Measurements from ENCODE around the gene RASA4.
"Not testable (repeated sequence)": the region's sequence is repeated elsewhere in the genome, so short reads cannot be mapped to it uniquely, and the experiment has no call there.

RASA4 gene

GRCh38 chr7:102616507-102617125, at the start of gene RASA4:
RASA4 (minus strand) TSS chr7:102616756; CDS start chr7:102616689, 67 bp downstream.
- peak; percentile 2 for DNase-seq (ENCODE audit: low spot score)

GRCh38 chr7:102664765-102665164, 48.2 kb upstream of the RASA4 start:
- not testable (repeated sequence) for DNase-seq (ENCODE audit: low spot score)

GRCh38 chr7:102649924-102650323, 33.4 kb upstream of the RASA4 start, which contains the start of gene SPDYE2B:
SPDYE2B (plus strand) TSS chr7:102650319; CDS start chr7:102652349, 2,030 bp downstream.
- DNase-seq (ENCODE audit: low spot score): not testable (repeated sequence)

- not testable (repeated sequence) for DNase-seq (ENCODE audit: low spot score)
These were observed 31.3 kb upstream of the RASA4 start for GRCh38 chr7:102647813-102648212.

- not testable (repeated sequence) for DNase-seq (ENCODE audit: low spot score)
These were observed 26.8 kb upstream of the RASA4 start for GRCh38 chr7:102643404-102643803.

GRCh38 chr7:102642691-102643090, 26.1 kb upstream of the RASA4 start, which contains the start of gene UPK3BL1:
UPK3BL1 (minus strand) TSS chr7:102642791; CDS start chr7:102642741, 50 bp downstream.
- not testable (repeated sequence) for DNase-seq (ENCODE audit: low spot score)

- DNase-seq (ENCODE audit: low spot score): not testable (repeated sequence)
These were observed 22.3 kb upstream of the RASA4 start for GRCh38 chr7:102638848-102639247.

GRCh38 chr7:102636956-102637355, 20.4 kb upstream of the RASA4 start:
- DNase-seq (ENCODE audit: low spot score): not testable (repeated sequence)

GRCh38 chr7:102635354-102635753, 18.8 kb upstream of the RASA4 start:
- not testable (repeated sequence) for DNase-seq (ENCODE audit: low spot score)

GRCh38 chr7:102634299-102634698, 17.7 kb upstream of the RASA4 start:
- not testable (repeated sequence) for DNase-seq (ENCODE audit: low spot score)

GRCh38 chr7:102630622-102631021, 14.1 kb upstream of the RASA4 start:
- not testable (repeated sequence) for DNase-seq (ENCODE audit: low spot score)

GRCh38 chr7:102627271-102627904, 10.8 kb upstream of the RASA4 start:
- not testable (repeated sequence) for DNase-seq (ENCODE audit: low spot score)

GRCh38 chr7:102618122-102618521, 1.6 kb upstream of the RASA4 start:
- not testable (repeated sequence) for DNase-seq (ENCODE audit: low spot score)

GRCh38 chr7:102615930-102616329, 626 bp downstream of the RASA4 start:
- DNase-seq (ENCODE audit: low spot score): not testable (repeated sequence)

- not testable (repeated sequence) for DNase-seq (ENCODE audit: low spot score)
These were observed 1.7 kb downstream of the RASA4 start for GRCh38 chr7:102614873-102615272.

- DNase-seq (ENCODE audit: low spot score): not testable (repeated sequence)
These were observed 2.2 kb downstream of the RASA4 start for GRCh38 chr7:102614346-102614697.

- DNase-seq (ENCODE audit: low spot score): not testable (repeated sequence)
These were observed 2.8 kb downstream of the RASA4 start for GRCh38 chr7:102613575-102614345.

GRCh38 chr7:102611675-102612325, 4.8 kb downstream of the RASA4 start:
- DNase-seq (ENCODE audit: low spot score): peak; percentile 9

- not testable (repeated sequence) for DNase-seq (ENCODE audit: low spot score)
These were observed 5.4 kb downstream of the RASA4 start for GRCh38 chr7:102611013-102611674.

- not testable (repeated sequence) for DNase-seq (ENCODE audit: low spot score)
These were observed 6.1 kb downstream of the RASA4 start for GRCh38 chr7:102610441-102610840.

GRCh38 chr7:102609734-102610133, 6.8 kb downstream of the RASA4 start:
- not testable (repeated sequence) for DNase-seq (ENCODE audit: low spot score)
